ENCODE results near the gene MLN.

MLN gene

GRCh38 chr6:33813990-33814985 is 10.5 kb upstream of the MLN start:
- DNase-seq, result no peak

- DNase-seq, result no peak
Observed at GRCh38 chr6:33813246-33813904, 9.6 kb upstream of the MLN start.

- DNase-seq, result peak in 2 of 5 experiments; percentile 10 to 38
Observed at GRCh38 chr6:33812669-33813068, 8.9 kb upstream of the MLN start.

- DNase-seq, result no peak
Observed at GRCh38 chr6:33809594-33809993, 5.8 kb upstream of the MLN start.

GRCh38 chr6:33808641-33809180 is 4.9 kb upstream of the MLN start:
- DNase-seq, result no peak

GRCh38 chr6:33807606-33808005 is 3.8 kb upstream of the MLN start:
- DNase-seq, result no peak

- no peak for DNase-seq
Observed at GRCh38 chr6:33806841-33807240, 3.0 kb upstream of the MLN start.

- no peak for DNase-seq
Observed at GRCh38 chr6:33802186-33802958, 1.4 kb downstream of the MLN start.

- no peak for DNase-seq
Observed at GRCh38 chr6:33801611-33802010, 2.2 kb downstream of the MLN start.

- no peak for DNase-seq
Observed at GRCh38 chr6:33800248-33800969, 3.4 kb downstream of the MLN start.

GRCh38 chr6:33799454-33800113 is 4.2 kb downstream of the MLN start:
- DNase-seq, result no peak

- DNase-seq, result no peak
Observed at GRCh38 chr6:33798343-33798848, 5.4 kb downstream of the MLN start.

- no peak for DNase-seq
Observed at GRCh38 chr6:33797626-33798342, 6.0 kb downstream of the MLN start.

GRCh38 chr6:33794910-33795623 is 8.7 kb downstream of the MLN start:
- DNase-seq, result no peak

- no peak for DNase-seq
Observed at GRCh38 chr6:33792981-33793380, 10.8 kb downstream of the MLN start.

GRCh38 chr6:33791620-33792019 is 12.2 kb downstream of the MLN start:
- no peak for DNase-seq

GRCh38 chr6:33790910-33791309 is 12.9 kb downstream of the MLN start:
- no peak for DNase-seq

- no peak for DNase-seq
Observed at GRCh38 chr6:33790379-33790778, 13.4 kb downstream of the MLN start.

- no peak for DNase-seq
Observed at GRCh38 chr6:33789550-33789895, 14.3 kb downstream of the MLN start.

Measured in T-helper 2 cell (primary cell).